Nephron (organoid): ENCODE results near the gene BEGAIN.

Experiments used
- H3K27ac Mint-ChIP-seq, 3 experiments: 2 replicates each; pipeline ENCODE4 v1.8.0; 2020; ENCODE audit warnings: mixed read lengths in 3 of 3, mild to moderate bottlenecking in 2 of 3, moderate library complexity in 1 of 3
- H3K27me3 Mint-ChIP-seq: 2 replicates; pipeline ENCODE4 v1.8.0; 2021; ENCODE audit warnings: low read depth, mild to moderate bottlenecking, moderate library complexity, mixed read lengths
- H3K36me3 Mint-ChIP-seq: 2 replicates; pipeline ENCODE4 v1.8.0; 2020; ENCODE audit warnings: low read depth, mixed read lengths
- H3K4me1 Mint-ChIP-seq: 2 replicates; pipeline ENCODE4 v1.8.0; 2020; ENCODE audit warnings: mixed read lengths
- H3K4me3 Mint-ChIP-seq, 3 experiments: 2 replicates each; pipeline ENCODE4 v1.8.0; 2020; ENCODE audit warnings: mild to moderate bottlenecking in 3 of 3, mixed read lengths in 3 of 3, moderate library complexity in 2 of 3
- H3K9me3 Mint-ChIP-seq: 2 replicates; pipeline ENCODE4 v1.8.0; 2020; ENCODE audit warnings: mixed read lengths
- TF ChIP-seq, protein P1 (sequence below), 3 experiments: fragments of 200-600 bp; sonication (generic); IDR thresholded peaks; one replicate each; pipeline ENCODE4 v1.5.0; 2021; ENCODE audit warnings: antibody characterized with exemption in 3 of 3; ENCODE audit not compliant: unreplicated experiment in 3 of 3

Gene BEGAIN

DNA sequence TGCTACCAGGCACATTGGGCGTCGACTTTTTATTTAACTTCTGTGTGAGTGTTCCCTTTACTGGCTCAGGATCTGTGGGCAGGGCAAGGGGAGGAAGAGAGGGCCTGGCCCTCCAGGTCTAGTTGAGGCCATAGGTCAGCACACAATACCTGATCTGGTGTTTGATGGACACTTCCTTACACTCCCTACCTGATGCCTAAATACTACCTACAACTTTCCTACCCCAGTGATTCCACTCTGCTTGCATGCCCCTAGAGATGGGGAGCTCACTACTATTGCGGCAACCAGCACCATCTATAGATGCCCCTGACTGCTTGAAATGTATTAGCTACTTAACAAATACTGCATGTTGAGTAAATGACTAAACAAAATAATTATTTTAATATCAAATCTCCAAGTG, 20.8 kb upstream of the BEGAIN start:
- H3K4me3 Mint-ChIP-seq = no peak overlapping the region
- no peaks in the 10 kb centered on the region for H3K36me3 Mint-ChIP-seq
- peaks cover 17% of the 10 kb centered on the region for H3K27me3 Mint-ChIP-seq
- TF ChIP-seq, protein P1, sequence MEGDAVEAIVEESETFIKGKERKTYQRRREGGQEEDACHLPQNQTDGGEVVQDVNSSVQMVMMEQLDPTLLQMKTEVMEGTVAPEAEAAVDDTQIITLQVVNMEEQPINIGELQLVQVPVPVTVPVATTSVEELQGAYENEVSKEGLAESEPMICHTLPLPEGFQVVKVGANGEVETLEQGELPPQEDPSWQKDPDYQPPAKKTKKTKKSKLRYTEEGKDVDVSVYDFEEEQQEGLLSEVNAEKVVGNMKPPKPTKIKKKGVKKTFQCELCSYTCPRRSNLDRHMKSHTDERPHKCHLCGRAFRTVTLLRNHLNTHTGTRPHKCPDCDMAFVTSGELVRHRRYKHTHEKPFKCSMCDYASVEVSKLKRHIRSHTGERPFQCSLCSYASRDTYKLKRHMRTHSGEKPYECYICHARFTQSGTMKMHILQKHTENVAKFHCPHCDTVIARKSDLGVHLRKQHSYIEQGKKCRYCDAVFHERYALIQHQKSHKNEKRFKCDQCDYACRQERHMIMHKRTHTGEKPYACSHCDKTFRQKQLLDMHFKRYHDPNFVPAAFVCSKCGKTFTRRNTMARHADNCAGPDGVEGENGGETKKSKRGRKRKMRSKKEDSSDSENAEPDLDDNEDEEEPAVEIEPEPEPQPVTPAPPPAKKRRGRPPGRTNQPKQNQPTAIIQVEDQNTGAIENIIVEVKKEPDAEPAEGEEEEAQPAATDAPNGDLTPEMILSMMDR (IDR thresholded peaks at IDR 0.05; ENCODE audit: unreplicated experiment in 3 of 3) = no peak
- H3K4me1 Mint-ChIP-seq = peaks cover 12% of the 10 kb centered on the region
- H3K27ac Mint-ChIP-seq = no peak overlapping the region
- H3K9me3 Mint-ChIP-seq = no peaks in the 10 kb centered on the region

- H3K4me3 Mint-ChIP-seq = no peak overlapping the region
- H3K4me1 Mint-ChIP-seq = peaks cover 16% of the 10 kb centered on the region
- H3K27me3 Mint-ChIP-seq = peaks cover 17% of the 10 kb centered on the region
- no peaks in the 10 kb centered on the region for H3K9me3 Mint-ChIP-seq
- H3K36me3 Mint-ChIP-seq = no peaks in the 10 kb centered on the region
- TF ChIP-seq, protein P1 (IDR thresholded peaks at IDR 0.05; ENCODE audit: unreplicated experiment in 3 of 3) = no peak
- no peak overlapping the region for H3K27ac Mint-ChIP-seq
Measured at GRCh38 chr14:100607611-100607956, 20.4 kb upstream of the BEGAIN start.

DNA sequence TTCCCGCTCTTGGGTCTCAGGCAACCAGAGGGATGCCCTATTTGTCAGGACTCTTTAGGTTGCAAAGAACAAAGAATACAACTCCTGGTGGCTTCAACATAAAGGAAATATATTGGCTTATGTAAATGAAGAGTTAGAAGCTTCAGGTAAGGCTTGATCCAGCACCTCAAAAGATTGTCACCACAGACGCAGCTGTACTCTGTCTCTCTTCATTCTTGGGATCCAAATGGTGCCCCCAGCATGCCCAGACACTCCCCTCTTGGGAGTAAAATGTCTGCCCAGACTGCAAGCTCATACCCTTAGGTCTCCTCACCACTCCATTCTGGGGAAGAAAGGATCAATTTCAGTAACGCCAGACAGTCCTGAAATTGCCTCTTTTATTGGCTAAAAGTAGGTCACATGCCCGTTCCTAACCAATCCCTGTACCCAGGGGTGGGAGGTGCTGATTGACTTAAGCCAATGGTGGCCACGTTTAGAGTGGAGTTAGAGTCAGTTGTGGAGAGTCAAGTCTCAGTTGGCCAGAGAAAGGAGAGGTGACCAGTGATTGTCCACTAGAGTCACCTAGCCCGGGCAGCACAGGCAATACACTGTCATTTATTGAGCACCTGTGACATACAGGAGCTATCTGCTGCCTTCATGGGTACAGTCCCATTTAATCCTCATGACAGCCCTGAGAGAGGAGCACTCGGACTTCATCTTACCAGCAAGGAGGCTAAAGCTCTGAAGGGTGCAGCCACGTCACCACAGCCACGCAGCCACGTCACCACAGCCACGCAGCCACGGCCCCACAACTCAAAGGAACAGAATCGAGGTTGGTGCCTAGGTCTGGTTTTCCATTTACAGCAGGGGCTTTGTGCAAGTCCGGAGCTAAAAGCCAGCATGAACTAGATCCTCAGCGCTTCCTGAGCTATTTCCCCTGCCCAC, 19.7 kb upstream of the BEGAIN start:
- H3K4me3 Mint-ChIP-seq = no peak overlapping the region
- H3K9me3 Mint-ChIP-seq = peaks cover 2% of the 10 kb centered on the region
- H3K36me3 Mint-ChIP-seq = peaks cover 2% of the 10 kb centered on the region
- H3K27ac Mint-ChIP-seq = peak overlapping the region; percentile 70 to 77 (median 72)
- peaks cover 17% of the 10 kb centered on the region for H3K27me3 Mint-ChIP-seq
- peaks cover 18% of the 10 kb centered on the region for H3K4me1 Mint-ChIP-seq
- TF ChIP-seq, protein P1 (IDR thresholded peaks at IDR 0.05; ENCODE audit: unreplicated experiment in 3 of 3) = no peak

GRCh38 chr14:100605706-100606686, 18.8 kb upstream of the BEGAIN start:
- Mint-ChIP-seq H3K4me3 (peak overlapping the region; percentile 11 to 28 (median 22)), H3K4me1 (peaks cover 18% of the 10 kb centered on the region), H3K27ac (peak overlapping the region; percentile 70 to 77 (median 72)), H3K27me3 (peaks cover 16% of the 10 kb centered on the region), H3K9me3 (peaks cover 4% of the 10 kb centered on the region), H3K36me3 (peaks cover 4% of the 10 kb centered on the region)
- TF ChIP-seq, protein P1 (IDR thresholded peaks at IDR 0.05; ENCODE audit: unreplicated experiment in 3 of 3) = no peak

DNA sequence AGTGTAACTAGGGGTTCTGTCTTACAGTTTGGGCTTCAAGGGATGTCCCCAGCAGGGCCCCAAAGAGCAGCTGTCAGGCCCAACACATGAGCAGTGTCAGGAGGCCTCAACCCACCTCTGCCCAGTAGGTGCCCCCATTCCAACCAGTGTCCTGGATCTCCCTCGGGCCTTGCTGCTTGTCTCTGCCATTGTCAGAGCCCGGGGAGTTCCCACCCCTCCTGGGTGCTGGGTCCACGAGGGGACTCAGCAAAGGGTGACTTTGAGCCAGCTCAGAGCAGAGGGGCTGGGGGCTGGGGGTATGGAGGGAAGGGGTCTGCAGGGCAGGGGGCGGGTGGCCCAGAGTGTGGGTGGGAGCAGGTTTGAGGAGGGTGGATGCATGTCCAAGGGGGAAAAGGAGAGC, 18.0 kb upstream of the BEGAIN start:
- Mint-ChIP-seq H3K4me1 (peaks cover 18% of the 10 kb centered on the region), H3K36me3 (peaks cover 4% of the 10 kb centered on the region), H3K9me3 (peaks cover 4% of the 10 kb centered on the region), H3K27me3 (peaks cover 15% of the 10 kb centered on the region), H3K27ac (no peak overlapping the region), H3K4me3 (no peak overlapping the region)
- TF ChIP-seq, protein P1 (IDR thresholded peaks at IDR 0.05; ENCODE audit: unreplicated experiment in 3 of 3) = no peak
